GM18499 (cell line): ENCODE data around the gene OR5B21.

Experiments used
- ATAC-seq: cut with Tn5 transposase; IDR thresholded peaks from one replicate; pipeline ENCODE4 v1.9.1; 2021; ENCODE audit warnings: moderate number of reproducible peaks; ENCODE audit not compliant: insufficient read depth, unreplicated experiment

The OR5B21 gene

DNA sequence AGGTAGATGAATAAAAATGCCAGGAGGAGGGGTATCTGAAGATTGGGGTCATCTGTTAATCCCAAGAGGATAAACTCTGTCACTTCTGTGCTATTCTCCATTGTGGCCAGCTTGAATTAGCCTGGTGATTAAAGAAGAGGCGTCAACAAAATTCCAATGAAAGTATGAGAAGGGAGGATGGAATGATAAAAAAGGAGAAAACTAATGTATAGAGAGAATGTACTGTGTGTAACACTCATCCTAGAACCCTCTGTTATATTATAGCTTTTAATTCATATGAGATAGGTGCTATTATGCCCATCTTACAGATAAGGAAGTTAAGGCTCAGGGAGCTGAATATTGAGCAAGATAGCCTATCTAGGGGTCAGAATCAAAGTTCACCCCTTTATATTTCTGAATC lies at the start of gene OR5B21:
Gene OR5B21, minus strand, starts transcription at position 101 of the 400 bp plus-strand sequence. Its CDS starts 0 bp downstream, at position 101.
- no peak for ATAC-seq

DNA sequence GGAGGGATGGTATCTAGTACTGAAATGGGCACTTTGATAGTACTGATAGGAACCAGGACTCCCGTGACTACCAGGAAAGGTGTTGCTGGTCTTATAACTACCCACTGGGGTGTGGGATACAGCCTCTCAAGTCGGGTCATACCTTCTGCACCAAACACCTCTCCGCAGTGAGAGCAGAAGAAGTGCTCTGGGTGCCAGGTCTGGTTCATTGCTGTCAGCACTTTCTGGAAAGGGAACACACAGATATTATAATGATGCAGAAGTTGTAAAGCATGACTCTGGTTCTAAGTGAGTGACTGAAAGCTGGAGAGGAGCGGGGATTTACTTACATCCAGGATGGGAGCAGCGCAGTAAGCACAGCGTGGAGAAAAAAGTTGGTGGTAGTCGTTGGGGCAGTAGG lies 41.7 kb upstream of the OR5B21 start:
- no peak for ATAC-seq

DNA sequence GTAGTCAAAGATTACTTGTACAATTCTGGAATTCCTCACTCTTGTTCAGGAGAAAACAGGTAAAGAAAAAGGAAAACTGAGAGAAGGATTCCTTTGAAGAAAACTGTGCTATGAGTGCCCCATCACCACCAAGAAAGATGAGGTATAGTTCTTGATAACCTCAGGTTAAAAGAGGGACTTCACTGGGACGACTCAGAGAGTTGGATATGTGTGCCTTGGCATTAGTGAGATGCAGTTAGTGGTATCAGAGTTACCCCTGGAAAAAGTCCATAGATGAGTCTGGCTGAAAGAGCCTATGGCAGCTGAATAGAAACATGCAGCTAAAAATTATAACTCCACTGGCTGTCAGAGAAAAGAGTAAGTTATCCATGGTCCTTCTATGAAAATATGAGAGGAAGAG lies 38.9 kb upstream of the OR5B21 start:
- no peak for ATAC-seq

DNA sequence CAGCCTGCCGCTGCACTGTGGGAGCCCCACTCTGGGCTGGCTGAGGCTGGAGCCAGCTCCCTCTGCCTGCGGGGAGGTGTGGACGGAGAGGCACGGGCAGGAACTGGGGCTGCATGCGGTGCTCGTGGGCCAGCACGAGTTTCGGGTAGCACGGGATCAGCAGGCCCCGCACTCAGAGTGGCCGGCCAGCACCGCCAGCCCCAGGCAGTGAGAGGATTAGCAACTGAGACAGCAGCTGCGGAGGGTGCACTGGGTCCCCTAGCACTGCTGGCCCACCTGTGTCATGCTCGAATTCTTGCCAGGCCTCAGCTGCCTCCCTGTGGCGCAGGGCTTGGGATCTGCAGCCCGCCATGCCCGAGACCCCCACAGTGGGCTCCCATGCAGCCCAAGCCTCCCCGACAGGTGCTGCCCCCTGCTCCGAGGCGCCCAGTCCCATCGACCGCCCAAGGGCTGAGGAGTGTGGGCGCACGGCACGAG lies 24.0 kb upstream of the OR5B21 start:
- ATAC-seq: no peak

DNA sequence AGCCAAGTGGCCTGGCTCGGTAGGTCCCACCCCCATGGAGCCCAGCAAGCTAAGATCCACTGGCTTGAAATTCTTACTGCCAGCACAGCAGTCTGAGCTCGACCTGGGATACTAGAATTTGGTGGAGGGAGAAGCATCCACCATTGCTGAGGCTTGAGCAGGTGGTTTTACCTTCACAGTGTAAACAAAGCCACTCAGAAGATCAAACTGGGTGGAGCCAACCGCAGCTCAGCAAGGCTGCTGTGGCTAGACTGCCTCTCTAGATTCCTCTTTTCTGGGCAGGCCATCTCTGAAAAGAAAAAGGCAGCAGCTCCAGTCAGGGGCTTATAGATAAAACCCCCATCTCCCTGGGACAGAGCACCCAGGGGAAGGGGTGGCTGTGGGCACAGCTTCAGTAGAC lies 22.3 kb upstream of the OR5B21 start:
- ATAC-seq: no peak

DNA sequence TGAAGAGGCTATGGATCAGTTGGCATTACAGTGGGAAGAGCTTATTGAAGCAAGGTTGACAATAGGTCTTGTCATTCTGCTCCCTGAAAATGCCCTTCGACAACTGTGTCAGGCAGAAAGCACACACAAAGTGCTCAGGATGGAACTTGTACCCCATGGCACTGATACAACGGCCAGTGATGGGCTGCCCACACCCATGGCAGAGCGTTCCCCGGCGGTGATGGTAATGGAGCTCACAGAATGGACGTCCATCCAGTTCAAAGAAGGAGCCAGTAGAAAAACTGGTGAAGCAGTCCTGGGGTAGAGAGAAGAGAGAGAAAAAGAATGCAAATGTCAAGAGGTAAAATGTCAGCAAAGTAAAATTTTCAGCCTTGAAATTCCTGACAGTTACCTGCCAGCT lies 19.5 kb upstream of the OR5B21 start:
- ATAC-seq: no peak

DNA sequence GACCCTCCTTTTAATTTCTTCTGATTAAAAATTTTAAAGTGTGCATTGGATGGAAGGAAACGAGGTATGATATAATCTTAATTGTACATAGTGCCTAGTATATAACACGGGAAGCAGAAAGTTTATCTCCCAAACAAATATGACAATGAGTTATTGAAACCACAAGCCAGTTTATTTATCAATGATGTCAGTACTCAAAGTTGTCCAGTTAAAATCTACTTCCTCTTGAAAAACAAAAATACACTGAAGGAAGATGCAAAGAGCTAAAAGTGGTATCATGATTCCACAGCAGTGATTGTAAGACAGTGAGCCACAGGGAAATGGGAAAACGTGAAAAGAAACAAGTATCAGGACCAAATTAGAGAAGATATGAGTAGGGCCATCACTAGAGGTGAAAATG lies 18.8 kb upstream of the OR5B21 start:
- ATAC-seq: no peak

DNA sequence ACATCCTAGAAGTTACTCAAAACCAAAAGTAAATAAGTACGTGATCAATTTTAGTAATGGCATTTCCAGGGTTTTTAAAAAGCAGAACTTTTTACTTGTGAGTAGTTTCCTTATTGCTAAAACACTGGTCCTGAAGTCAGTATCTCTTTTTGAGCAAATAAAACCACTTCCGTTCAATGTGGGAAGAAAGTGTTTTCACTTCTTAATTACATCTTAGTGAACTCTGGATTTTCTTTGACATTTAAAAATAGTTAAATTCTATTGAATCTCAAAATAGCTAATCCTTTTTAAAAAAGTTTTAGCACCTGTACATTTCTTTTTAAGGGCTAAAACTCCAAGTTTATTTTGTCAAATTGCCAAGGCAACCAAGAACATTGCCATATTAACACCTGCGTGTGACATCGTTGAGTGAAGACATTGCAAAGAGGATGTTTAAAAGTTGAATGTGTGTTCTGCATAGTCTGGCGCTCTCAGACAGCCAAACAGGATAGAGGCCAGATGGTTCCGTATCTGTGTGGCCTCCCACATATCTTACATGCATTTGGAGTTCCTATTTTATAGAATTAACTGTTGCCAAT lies 17.2 kb upstream of the OR5B21 start:
- ATAC-seq: peak; percentile 81

DNA sequence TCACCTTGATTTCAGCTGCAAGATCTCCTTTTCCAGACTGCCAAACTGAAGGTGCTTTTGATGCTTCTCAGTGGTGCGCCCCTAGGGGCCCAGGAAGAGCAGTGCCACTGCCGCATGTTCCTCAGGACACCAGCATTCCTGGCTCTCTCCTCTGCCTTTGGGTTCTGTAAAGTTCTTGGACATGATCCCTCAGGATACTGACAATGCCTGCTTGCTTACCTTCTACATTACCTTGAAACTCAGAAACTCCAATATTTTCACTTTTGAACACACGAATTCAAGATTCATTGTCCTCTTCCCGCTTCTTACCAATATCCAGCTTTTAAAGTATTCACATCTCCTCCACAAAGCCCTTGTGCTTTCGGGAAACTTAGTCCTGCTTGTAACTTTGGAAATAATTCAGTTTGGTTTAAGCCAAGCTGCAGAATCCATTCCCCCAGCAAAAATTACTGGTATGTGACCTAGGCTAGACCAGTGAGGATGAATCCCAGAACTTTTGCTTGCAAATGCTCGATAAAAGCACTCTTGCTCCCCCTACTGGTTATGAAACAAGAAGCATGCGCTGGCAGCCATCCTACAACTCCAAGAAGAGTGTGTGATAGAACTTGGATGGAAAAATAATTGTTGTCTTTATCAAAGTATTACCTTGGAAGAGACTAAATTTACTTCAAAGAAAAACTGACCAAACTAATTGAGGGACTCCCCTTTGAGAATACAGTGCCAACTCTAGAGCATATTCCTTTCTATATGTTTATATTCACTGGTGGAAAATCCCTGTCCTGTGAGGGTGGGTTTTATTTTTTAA lies 16.5 kb upstream of the OR5B21 start:
- peak; percentile 18 for ATAC-seq

DNA sequence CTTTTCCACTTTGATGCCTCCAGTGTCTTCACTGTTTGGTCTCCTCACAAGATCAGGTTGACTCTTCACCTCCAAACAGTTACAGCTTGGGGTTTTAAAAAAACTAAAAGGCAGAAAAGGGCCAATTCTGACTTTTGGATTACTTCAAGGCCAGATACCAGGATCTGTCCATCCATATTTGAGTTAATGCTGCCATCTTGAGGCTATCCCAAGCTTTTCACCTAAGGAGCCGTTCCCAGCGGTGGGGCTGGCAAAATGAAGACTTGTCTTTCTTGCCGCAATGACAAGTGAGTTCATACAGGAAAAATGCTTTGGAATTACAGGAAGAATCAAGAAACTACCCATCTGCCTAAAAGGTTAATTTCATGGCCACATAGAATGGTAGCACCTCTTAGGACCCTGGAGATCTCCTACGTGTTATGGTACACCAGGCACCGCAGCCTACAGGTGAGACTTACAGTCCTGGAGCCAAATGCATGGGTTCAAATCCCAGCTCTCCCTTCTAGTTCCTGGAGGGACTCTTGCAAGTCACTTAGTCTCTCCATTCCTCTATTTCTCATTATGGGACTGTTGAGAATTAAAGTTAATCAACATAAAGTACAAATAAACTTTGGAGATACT lies 6.0 kb upstream of the OR5B21 start:
- ATAC-seq: peak; percentile 47

DNA sequence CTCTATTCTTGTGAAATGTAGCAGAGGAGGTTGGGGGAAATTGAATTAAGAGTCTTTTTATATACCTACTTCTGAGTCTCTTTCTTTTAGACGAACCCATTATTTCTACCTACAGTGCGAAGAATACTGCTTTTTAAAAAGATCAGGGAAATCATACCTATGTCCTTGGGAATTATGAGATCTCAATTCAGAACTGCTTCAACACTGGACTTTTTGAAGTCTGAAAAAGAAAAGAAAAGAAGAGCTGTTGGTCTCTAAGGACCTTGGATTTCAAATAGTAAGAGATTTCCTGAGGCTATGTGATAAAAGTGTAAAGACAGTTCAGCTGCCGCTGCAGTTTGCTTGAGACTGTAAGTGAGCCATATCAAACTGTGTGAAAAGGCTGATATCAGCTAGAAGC lies 3.7 kb upstream of the OR5B21 start:
- ATAC-seq: no peak

DNA sequence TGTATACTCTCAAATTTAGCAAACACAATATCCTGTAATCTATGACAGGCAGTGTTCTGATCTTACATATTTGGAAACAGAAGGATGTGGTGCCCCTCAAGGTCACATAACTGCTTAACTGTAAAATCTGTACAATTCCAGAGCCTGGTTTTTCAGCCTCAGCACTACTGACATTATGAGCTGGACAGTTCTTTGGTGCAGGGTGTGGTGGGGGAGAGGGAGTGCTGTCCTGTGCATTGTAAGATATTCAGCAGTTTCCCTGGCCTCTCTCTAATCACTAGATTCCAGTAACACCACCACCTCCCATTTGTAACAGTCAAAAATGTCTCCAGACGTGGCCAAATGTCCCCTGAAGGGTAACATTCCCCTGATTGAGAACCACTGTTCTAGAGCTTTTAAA lies 1.8 kb upstream of the OR5B21 start:
- ATAC-seq: no peak

DNA sequence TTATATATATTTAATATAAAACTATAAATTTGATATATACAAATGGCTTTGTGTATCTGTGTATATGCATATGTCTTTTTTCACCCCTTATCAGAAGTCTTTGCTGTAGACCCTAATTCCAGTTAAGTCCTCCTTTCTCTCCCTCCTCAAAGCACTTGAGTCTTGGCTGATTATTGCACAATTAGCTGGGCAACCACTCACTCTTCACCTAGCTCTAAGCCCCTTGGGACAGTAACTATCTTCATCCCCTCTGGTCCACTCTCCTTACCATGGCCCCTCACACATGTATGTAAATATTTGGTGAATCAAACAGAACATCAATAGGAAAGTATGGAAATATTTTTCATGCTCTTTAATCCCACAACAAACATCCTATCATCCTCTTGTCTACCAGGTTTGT lies 909 bp upstream of the OR5B21 start:
- ATAC-seq: no peak

DNA sequence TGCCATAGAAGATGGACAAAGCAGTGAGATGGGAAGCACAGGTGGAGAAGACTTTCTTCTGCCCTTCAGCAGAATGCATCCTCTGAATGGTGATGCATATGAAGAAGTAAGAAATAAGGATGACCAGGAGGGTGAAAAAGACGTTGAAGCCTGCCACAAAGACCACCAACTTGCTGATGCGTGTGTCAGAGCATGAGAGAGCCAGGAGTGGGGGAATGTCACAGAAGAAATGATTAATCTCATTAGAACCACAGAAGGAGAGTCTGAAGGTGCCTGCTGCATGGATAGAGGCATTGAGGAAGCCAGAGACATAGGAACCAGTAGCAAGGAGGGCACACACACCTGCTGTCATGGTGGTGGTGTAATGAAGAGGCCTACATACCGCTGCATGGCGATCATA lies 550 bp downstream of the OR5B21 start:
- no peak for ATAC-seq

DNA sequence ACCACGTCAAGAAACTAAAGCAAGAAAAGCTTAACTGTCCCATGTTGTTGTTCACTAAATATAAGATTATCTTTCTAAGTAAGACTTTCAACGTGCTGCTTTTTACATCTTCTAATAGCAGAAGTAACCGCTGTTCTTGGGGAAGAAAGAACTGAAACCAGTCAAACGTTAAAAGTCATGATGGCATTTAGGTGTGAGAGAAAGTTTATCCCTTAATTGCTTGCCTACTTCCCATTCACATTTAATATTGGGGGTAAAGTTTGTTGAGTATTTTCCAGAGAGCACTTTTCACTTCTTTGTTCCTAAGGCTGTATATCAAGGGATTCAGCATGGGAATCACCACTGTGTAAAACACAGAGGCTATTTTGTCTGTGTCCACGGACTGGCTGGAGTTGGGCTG lies 970 bp downstream of the OR5B21 start:
- no peak for ATAC-seq

DNA sequence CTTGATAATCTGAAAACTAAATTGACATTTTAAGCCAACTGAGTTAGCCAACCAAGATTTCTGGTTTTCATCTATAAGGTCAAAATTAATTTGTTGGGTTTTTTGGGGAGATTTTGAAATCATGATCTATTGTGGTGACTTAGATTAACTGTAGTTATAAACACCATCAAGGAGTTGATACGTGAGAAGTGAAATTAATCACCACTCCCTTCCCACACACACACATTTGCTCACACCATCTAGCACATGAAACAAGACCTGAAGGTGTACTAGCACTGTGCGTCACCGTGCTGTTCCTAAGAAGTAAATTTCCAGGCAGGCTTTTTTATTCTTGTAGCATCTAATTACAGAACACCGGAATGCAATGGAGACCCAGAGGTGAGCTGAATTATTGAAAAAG lies 2.1 kb downstream of the OR5B21 start:
- ATAC-seq: no peak

DNA sequence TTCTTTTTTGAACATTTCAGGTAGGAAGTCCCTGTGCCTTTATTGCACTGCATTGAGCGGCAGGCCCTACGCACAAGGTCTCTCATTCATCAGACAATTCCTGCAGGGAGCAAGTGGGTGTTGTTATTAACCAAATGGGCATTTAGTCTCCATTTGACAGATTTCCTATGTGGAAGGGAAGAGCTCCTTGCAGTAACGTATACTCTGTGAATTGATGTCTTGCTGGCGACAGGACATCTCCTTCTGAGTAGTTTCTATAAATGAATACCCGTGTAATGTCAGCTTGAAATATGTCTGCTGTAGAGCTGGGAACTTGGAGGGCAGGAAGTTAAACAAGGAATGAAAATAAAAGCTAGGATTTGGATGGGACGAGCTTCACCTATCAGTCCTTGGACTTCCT lies 3.7 kb downstream of the OR5B21 start:
- no peak for ATAC-seq

DNA sequence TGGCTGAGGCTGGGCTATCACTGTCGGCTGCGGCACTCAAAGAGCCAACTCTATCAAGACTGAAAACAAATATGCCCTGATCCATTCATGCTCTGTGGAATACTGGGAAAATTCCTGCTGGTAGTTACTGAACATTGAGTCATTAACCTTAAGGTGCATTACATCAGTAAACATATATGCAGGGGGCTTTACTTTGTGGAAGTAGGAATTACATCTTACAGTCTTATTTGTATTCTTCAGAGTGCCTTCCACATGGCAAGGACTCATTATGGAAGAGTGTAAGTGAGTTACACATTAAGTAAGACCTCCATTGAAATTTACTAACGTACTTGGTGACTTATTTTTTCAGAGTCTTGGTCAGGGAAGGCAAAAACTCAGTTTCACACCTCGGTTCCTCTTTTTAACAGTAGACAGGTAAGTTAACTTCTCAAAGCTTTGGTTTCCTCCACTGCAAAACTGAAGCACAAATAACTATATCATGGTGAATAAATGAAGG lies 4.5 kb downstream of the OR5B21 start:
- peak; percentile 94 for ATAC-seq

DNA sequence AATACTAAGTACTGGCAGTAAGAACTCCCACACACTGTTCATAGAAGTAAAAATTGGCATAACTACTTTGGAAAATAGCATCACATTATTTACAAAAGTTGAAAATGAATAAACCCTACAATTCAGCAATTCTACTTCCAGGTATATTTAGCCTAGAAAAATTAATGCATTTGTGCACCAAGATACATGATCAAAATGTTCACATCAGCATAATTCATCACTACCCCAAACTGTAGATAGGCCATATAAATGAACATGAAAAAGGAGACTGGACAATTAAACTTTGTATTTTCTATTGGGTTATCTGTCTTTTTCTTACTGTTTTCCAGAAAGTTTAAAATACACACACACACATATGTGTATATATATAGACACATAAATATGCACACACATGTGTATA lies 5.9 kb downstream of the OR5B21 start:
- ATAC-seq: no peak

DNA sequence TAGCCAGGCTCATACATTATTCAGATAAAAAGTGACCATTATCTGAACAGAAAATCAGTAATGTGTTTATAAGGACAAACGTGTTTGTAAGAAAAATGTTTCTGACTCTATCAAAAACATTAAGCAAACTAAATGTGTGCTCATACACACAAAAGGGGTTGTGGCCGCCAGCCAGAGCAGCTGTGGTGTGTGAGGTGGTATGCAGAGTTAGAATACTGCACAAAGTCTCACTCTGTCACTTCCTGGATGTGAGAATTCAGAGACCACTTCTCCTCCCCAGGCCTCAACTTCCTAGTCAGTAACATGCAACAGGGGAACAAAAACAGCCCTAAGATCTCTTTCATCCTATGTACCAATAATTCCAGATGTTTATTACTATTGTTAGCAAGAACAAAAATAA lies 9.4 kb downstream of the OR5B21 start:
- no peak for ATAC-seq

DNA sequence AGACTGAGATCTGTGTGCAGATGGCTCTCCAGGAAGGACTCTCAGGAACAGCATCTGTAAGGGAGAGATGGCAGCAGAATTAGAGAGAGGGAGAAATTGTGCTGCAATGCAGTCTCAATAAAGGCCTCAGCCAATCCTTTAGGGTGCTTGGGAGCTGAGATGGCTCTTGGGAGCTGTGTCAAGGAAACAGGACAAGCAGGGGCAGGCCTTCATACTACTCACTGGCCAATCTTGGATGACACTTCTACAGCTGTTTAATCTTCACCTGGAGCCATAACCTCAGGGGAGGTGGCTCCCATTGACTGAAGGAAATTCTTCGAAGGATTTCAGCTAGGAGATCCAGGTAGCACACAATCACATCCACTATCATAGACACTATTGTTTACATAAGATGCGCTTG lies 10.0 kb downstream of the OR5B21 start:
- no peak for ATAC-seq
